ENCODE data around the gene EME1.

GRCh38 chr17:50379351-50380132, 6.5 kb downstream of the EME1 start:
- TF ChIP-seq CTCF (conservative IDR thresholded peaks at IDR 0.05; ENCODE audit: low read depth, low read length) (no peak), EZH2 (IDR thresholded peaks at IDR 0.05; ENCODE audit: low read length, unreplicated experiment) (no peak), EZH2phosphoT487 (IDR thresholded peaks at IDR 0.05; ENCODE audit: borderline replicate concordance, low read length) (no peak)
